HCT116 (cell line): ENCODE measurements around the gene CFAP54. TPM values are rescaled to one million over a fixed set of nuclear protein-coding genes. Genes with fewer than 3 reads are reported as not detected.

Experiments
- ATAC-seq: fragments of 200-7000 bp; cut with Tn5 transposase; 2 replicates; pipeline ENCODE4 v1.9.1; 2020; ENCODE audit warnings: mild to moderate bottlenecking, moderate library complexity
- BruUV-seq: library from RNA; stranded (reverse); fragments of 400-500 nt; replicated peaks from 2 replicates; lab custom pipeline; 2021; lab: Mats Ljungman, UMichigan
- CTCF ChIA-PET: fragments of 300-600 bp; sonication (Branson Sonifier 250); formaldehyde crosslinking; loops from one replicate; lab custom pipeline; 2021; ENCODE audit warnings: antibody characterized with exemption; lab: Charles Lee
- POLR2A ChIA-PET: fragments of 300-600, 350-600 bp; sonication (Branson Sonifier 250); formaldehyde crosslinking; loops from one replicate; lab custom pipeline; 2021; ENCODE audit warnings: antibody characterized with exemption; lab: Charles Lee
- RAD21 ChIA-PET, 2 experiments: fragments of 300-600 bp; sonication (Branson Sonifier 250); formaldehyde crosslinking; loops; one replicate each; lab custom pipeline; 2023; ENCODE audit warnings: low total read pairs in 2 of 2; ENCODE audit not compliant: uncharacterized antibody in 2 of 2, unreplicated experiment in 2 of 2, low non-redundant PET in 1 of 2; lab: Charles Lee
- DNase-seq: peaks from one replicate; pipeline ENCODE4 v3.0.0-alpha.2; 2010; ENCODE audit warnings: low read depth, low spot score
- H2AFZ ChIP-seq: fragments of 200-600 bp; shearing (Covaris generic), sonication (generic); 2 replicates; pipeline ENCODE4 v1.6.1; 2017; ENCODE audit warnings: low read depth, mixed run types, mixed read lengths, antibody characterized with exemption, low read length; ENCODE audit not compliant: poor library complexity, severe bottlenecking
- H3K27ac ChIP-seq: 2 replicates; pipeline ENCODE4 v1.5.1; 2012; ENCODE audit warnings: low read depth, low read length
- H3K27me3 ChIP-seq: fragments of 200-600 bp; sonication (generic); 2 replicates; pipeline ENCODE4 v1.6.1; 2016; ENCODE audit warnings: mixed run types, low read length, mixed read lengths; ENCODE audit not compliant: insufficient read depth
- H3K36me3 ChIP-seq, 2 experiments: fragments of 200-500 bp in 1 of 2; fragments of 200-600 bp in 1 of 2; sonication (Bioruptor generic) in 1 of 2; sonication (generic) in 1 of 2; 2 replicates each; pipeline versions ENCODE4 v1.5.1 to v1.6.1; 2014 to 2016; ENCODE audit warnings: low read length in 2 of 2, inconsistent platforms in 1 of 2, mixed read lengths in 1 of 2, mixed run types in 1 of 2; ENCODE audit not compliant: insufficient read depth in 2 of 2, control insufficient read depth in 1 of 2
- H3K4me1 ChIP-seq, 2 experiments: fragments of 200-600 bp in 1 of 2; sonication (generic) in 1 of 2; 2 replicates each; pipeline versions ENCODE4 v1.5.1 to v1.6.1; 2012 to 2017; ENCODE audit warnings: low read length in 2 of 2, inconsistent platforms in 1 of 2, mild to moderate bottlenecking in 1 of 2, mixed read lengths in 1 of 2, mixed run types in 1 of 2, moderate library complexity in 1 of 2; ENCODE audit not compliant: insufficient read depth in 2 of 2, control insufficient read depth in 1 of 2
- H3K4me2 ChIP-seq: fragments of 200-600 bp; sonication (generic); 2 replicates; pipeline ENCODE4 v1.6.1; 2017; ENCODE audit warnings: mixed run types, low read length, mixed read lengths
- H3K4me3 ChIP-seq, 2 experiments: fragments of 200-600 bp in 1 of 2; sonication (generic) in 1 of 2; replicated peaks in 1 of 2; 2 replicates each; pipeline ENCODE4 v1.5.1; 2011 to 2016; ENCODE audit warnings: low read length in 2 of 2, control low read depth in 1 of 2, low read depth in 1 of 2, mild to moderate bottlenecking in 1 of 2, mixed read lengths in 1 of 2, mixed run types in 1 of 2
- H3K79me2 ChIP-seq: fragments of 200-600 bp; sonication (generic); 2 replicates; pipeline ENCODE4 v1.6.1; 2017; ENCODE audit warnings: mild to moderate bottlenecking, mixed run types, low read length, moderate library complexity, mixed read lengths; ENCODE audit not compliant: insufficient read depth
- H3K9ac ChIP-seq: fragments of 200-600 bp; sonication (generic); 2 replicates; pipeline ENCODE4 v1.6.1; 2016; ENCODE audit warnings: low read length, mixed read lengths
- H3K9me2 ChIP-seq: fragments of 200-600 bp; sonication (generic), shearing (Covaris generic); 2 replicates; pipeline ENCODE4 v1.6.1; 2017; ENCODE audit warnings: mixed run types, mild to moderate bottlenecking, moderate library complexity; ENCODE audit not compliant: insufficient read depth
- H3K9me3 ChIP-seq, 2 experiments: fragments of 200-500 bp in 1 of 2; fragments of 200-600 bp in 1 of 2; sonication (Bioruptor generic) in 1 of 2; sonication (generic) in 1 of 2; 2 replicates each; pipeline ENCODE4 v1.6.1; 2014 to 2017; ENCODE audit warnings: low read length in 2 of 2, mixed read lengths in 2 of 2, inconsistent platforms in 1 of 2, low read depth in 1 of 2, mild to moderate bottlenecking in 1 of 2, mixed run types in 1 of 2, moderate library complexity in 1 of 2; ENCODE audit not compliant: control insufficient read depth in 1 of 2, insufficient read depth in 1 of 2
- H4K20me1 ChIP-seq: fragments of 200-600 bp; sonication (generic), shearing (Covaris generic); 2 replicates; pipeline ENCODE4 v1.6.1; 2017; ENCODE audit warnings: mixed run types, mild to moderate bottlenecking, moderate library complexity; ENCODE audit not compliant: insufficient read depth
- ELF1 ChIP-seq: IDR thresholded peaks from 2 replicates; pipeline ENCODE4 v1.6.1; 2012; ENCODE audit warnings: low read depth, borderline replicate concordance
- FOSL1 ChIP-seq: IDR thresholded peaks from 2 replicates; pipeline ENCODE4 v1.6.1; 2012; ENCODE audit warnings: low read depth
- POLR2AphosphoS5 ChIP-seq: IDR thresholded peaks from 2 replicates; pipeline ENCODE4 v1.6.1; 2011; ENCODE audit warnings: mild to moderate bottlenecking, low read depth, low read length, moderate library complexity
- SIN3A ChIP-seq: IDR thresholded peaks from 2 replicates; pipeline ENCODE4 v1.6.1; 2012; ENCODE audit warnings: low read depth
- ZFX ChIP-seq: fragments of 450-650 bp; IDR thresholded peaks from 2 replicates; pipeline ENCODE4 v1.6.1; 2017
- intact Hi-C: fragments of 100-400 bp; cut with micrococcal nuclease; formaldehyde crosslinking; loops from 2 replicates; pipeline ENCODE4 v1.10.0; 2022
- total RNA-seq: library from RNA; stranded (reverse); gene quantifications from one replicate; pipeline ENCODE4 v1.2.1, GENCODE V29; 2021; ENCODE audit not compliant: unreplicated experiment

Gene CFAP54
- total RNA-seq, 1 experiment from 2014 or later: 0.25 TPM

GRCh38 chr12:96786791-96787190 lies 297.4 kb downstream of the CFAP54 start:
- no peaks in the 10 kb centered on the region for H3K9me3 ChIP-seq
- ATAC-seq: no peak
- no peak overlapping the region for H3K27ac ChIP-seq
- ChIA-PET CTCF (no interaction called here), RAD21 (no interaction called here), POLR2A (interaction anchor here (0.6 kb wide), 1 partner anchor 10 kb away, joined by 3 read pairs; no protein-coding TSS in a partner anchor)
- no peaks in the 10 kb centered on the region for H3K9me2 ChIP-seq
- H3K4me3 ChIP-seq: no peak overlapping the region
- TF ChIP-seq FOSL1 (no peak), SIN3A (no peak), ZFX (no peak), POLR2AphosphoS5 (no peak)
- intact Hi-C loops: no loop called here
- no peak overlapping the region for H3K4me2 ChIP-seq
- H4K20me1 ChIP-seq: no peaks in the 10 kb centered on the region; the same call in 1 of the 2 replicates
- no peaks in the 10 kb centered on the region for H3K4me1 ChIP-seq
- H3K36me3 ChIP-seq: no peaks in the 10 kb centered on the region
- H3K9ac ChIP-seq: no peak overlapping the region
- peaks cover 32% of the 10 kb centered on the region for H3K27me3 ChIP-seq
- DNase-seq: no peak
- H3K79me2 ChIP-seq: no peaks in the 10 kb centered on the region
- no peak overlapping the region for H2AFZ ChIP-seq
- BruUV-seq: no TSS peak

GRCh38 chr12:96803969-96804368 lies 314.6 kb downstream of the CFAP54 start:
- no peaks in the 10 kb centered on the region for H3K79me2 ChIP-seq
- ChIA-PET RAD21 (no interaction called here), POLR2A (no interaction called here), CTCF (no interaction called here)
- intact Hi-C loops: no loop called here
- BruUV-seq: no TSS peak
- H2AFZ ChIP-seq: no peak overlapping the region
- no peak for ATAC-seq
- H3K36me3 ChIP-seq: no peaks in the 10 kb centered on the region
- no peaks in the 10 kb centered on the region for H4K20me1 ChIP-seq
- no peaks in the 10 kb centered on the region for H3K9me3 ChIP-seq
- H3K4me2 ChIP-seq: no peak overlapping the region
- H3K27ac ChIP-seq: no peak overlapping the region
- H3K9me2 ChIP-seq: no peaks in the 10 kb centered on the region
- H3K4me3 ChIP-seq: no peak overlapping the region
- DNase-seq: no peak
- H3K4me1 ChIP-seq: no peaks in the 10 kb centered on the region
- no peak for TF ChIP-seq ELF1
- TF ChIP-seq, all 23 proteins: peak for 0
- H3K27me3 ChIP-seq: peaks cover 28% of the 10 kb centered on the region
- H3K9ac ChIP-seq: no peak overlapping the region
